ENCODE results near the gene RNU6-8. TPM values are rescaled to one million over a fixed set of nuclear protein-coding genes. Genes with fewer than 3 reads are reported as not detected.
A peak's percentile ranks its signal among the peaks of the same experiment; 100 is the strongest.

RNU6-8 gene
- total RNA-seq, 1 donor from 2014 or later, result not detected

GRCh38 chr14:32208490-32208889, 5.4 kb upstream of the RNU6-8 start:
- DNase-seq (ENCODE audit: low spot score), result no peak
- intact Hi-C loops (cut with DNase I), result no loop called here
- ATAC-seq, result no peak

- DNase-seq (ENCODE audit: low spot score), result no peak
- intact Hi-C loops (cut with DNase I), result no loop called here
- ATAC-seq, result no peak
These were observed 3.5 kb upstream of the RNU6-8 start for GRCh38 chr14:32206552-32206951.

- intact Hi-C loops (cut with DNase I), result no loop called here
- ATAC-seq, result no peak
- no peak for DNase-seq (ENCODE audit: low spot score)
These were observed 2.9 kb upstream of the RNU6-8 start for GRCh38 chr14:32205984-32206383.

GRCh38 chr14:32205554-32205953, 2.5 kb upstream of the RNU6-8 start:
- intact Hi-C loops (cut with DNase I), result no loop called here
- ATAC-seq (no peak), DNase-seq (ENCODE audit: low spot score) (no peak)

GRCh38 chr14:32203928-32204357, 874 bp upstream of the RNU6-8 start:
- intact Hi-C loops (cut with DNase I), result no loop called here

GRCh38 chr14:32202491-32202997, 525 bp downstream of the RNU6-8 start:
- no peak for DNase-seq (ENCODE audit: low spot score)
- intact Hi-C loops (cut with DNase I), result no loop called here

More at GRCh38 chr14:32203928-32204357, 874 bp upstream of the RNU6-8 start:
- ATAC-seq (no peak), DNase-seq (ENCODE audit: low spot score) (no peak)

GRCh38 chr14:32201816-32202490, 1.1 kb downstream of the RNU6-8 start, which contains the start of gene RNU6-7:
RNU6-7 (plus strand) TSS chr14:32202045.
- intact Hi-C loops (cut with DNase I), result no loop called here
- DNase-seq (ENCODE audit: low spot score) (no peak), ATAC-seq (peak; percentile 45)

More at GRCh38 chr14:32202491-32202997, 525 bp downstream of the RNU6-8 start:
- peak; percentile 10 for ATAC-seq

- intact Hi-C loops (cut with DNase I), result no loop called here
- DNase-seq (ENCODE audit: low spot score) (peak; percentile 86), ATAC-seq (peak; percentile 87)
These were observed 1.8 kb downstream of the RNU6-8 start for GRCh38 chr14:32201193-32201815.

- intact Hi-C loops (cut with DNase I), result no loop called here
- no peak for ATAC-seq
These were observed 2.5 kb downstream of the RNU6-8 start for GRCh38 chr14:32200368-32201192.

GRCh38 chr14:32197919-32198318, 5.2 kb downstream of the RNU6-8 start:
- intact Hi-C loops (cut with DNase I), result no loop called here
- ATAC-seq (no peak), DNase-seq (ENCODE audit: low spot score) (no peak)

More at GRCh38 chr14:32200368-32201192, 2.5 kb downstream of the RNU6-8 start:
- no peak for DNase-seq (ENCODE audit: low spot score)

GRCh38 chr14:32195636-32196035, 7.4 kb downstream of the RNU6-8 start:
- no peak for ATAC-seq
- no peak for DNase-seq (ENCODE audit: low spot score)
- intact Hi-C loops (cut with DNase I), result no loop called here

GRCh38 chr14:32193532-32193931, 9.5 kb downstream of the RNU6-8 start:
- no peak for ATAC-seq
- DNase-seq (ENCODE audit: low spot score), result no peak
- intact Hi-C loops (cut with DNase I), result no loop called here

- ATAC-seq, result no peak
- intact Hi-C loops (cut with DNase I), result no loop called here
- DNase-seq (ENCODE audit: low spot score), result no peak
These were observed 10.2 kb downstream of the RNU6-8 start for GRCh38 chr14:32192712-32193373.

- DNase-seq (ENCODE audit: low spot score), result no peak
- intact Hi-C loops (cut with DNase I), result no loop called here
- no peak for ATAC-seq
These were observed 12.4 kb downstream of the RNU6-8 start for GRCh38 chr14:32190673-32191072.

GRCh38 chr14:32189811-32190210, 13.3 kb downstream of the RNU6-8 start:
- intact Hi-C loops (cut with DNase I), result no loop called here
- DNase-seq (ENCODE audit: low spot score) (no peak), ATAC-seq (no peak)

- DNase-seq (ENCODE audit: low spot score) (no peak), ATAC-seq (no peak)
- intact Hi-C loops (cut with DNase I), result no loop called here
These were observed 16.8 kb downstream of the RNU6-8 start for GRCh38 chr14:32186248-32186647.

GRCh38 chr14:32185097-32185496, 18.0 kb downstream of the RNU6-8 start:
- DNase-seq (ENCODE audit: low spot score) (no peak), ATAC-seq (no peak)
- intact Hi-C loops (cut with DNase I), result no loop called here

GRCh38 chr14:32183151-32184058, 19.7 kb downstream of the RNU6-8 start:
- intact Hi-C loops (cut with DNase I), result no loop called here
- ATAC-seq, result no peak
- DNase-seq (ENCODE audit: low spot score), result no peak
